Stimulated activated CD8-positive, alpha-beta memory T cell treated with anti-CD3 and anti-CD28 coated beads, Interleukin-15, amount 100 ng/mL, for 4 hours (primary cell): ENCODE measurements around the gene SUV39H1.
"Not testable (repeated sequence)": the region's sequence is repeated elsewhere in the genome, so short reads cannot be mapped to it uniquely, and the experiment has no call there.

Experiments used
- DNase-seq, 2 donors: peaks; one replicate each; pipeline ENCODE4 v3.0.0-alpha.2; 2020; ENCODE audit warnings: low read depth in 2 of 2

The SUV39H1 gene

DNA sequence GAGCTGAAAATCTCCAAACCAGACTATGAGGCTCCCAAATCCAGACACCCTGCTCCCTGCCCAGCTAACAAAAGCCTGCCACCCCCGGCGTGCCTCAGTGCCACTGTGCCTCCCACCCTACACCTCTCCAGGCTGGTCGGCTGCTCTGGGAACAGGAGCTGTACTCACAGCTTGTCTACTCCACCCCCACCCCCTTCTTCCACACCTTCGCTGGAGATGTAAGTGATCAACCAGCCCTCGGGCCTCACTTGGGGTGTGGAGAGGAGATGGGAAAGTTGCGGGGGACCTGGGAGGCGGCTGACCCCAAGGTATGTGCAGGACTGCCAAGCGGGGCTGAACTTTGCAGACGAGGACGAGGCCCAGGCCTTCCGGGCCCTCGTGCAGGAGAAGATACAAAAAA, 11.1 kb upstream of the SUV39H1 start:
- DNase-seq, result no peak

DNA sequence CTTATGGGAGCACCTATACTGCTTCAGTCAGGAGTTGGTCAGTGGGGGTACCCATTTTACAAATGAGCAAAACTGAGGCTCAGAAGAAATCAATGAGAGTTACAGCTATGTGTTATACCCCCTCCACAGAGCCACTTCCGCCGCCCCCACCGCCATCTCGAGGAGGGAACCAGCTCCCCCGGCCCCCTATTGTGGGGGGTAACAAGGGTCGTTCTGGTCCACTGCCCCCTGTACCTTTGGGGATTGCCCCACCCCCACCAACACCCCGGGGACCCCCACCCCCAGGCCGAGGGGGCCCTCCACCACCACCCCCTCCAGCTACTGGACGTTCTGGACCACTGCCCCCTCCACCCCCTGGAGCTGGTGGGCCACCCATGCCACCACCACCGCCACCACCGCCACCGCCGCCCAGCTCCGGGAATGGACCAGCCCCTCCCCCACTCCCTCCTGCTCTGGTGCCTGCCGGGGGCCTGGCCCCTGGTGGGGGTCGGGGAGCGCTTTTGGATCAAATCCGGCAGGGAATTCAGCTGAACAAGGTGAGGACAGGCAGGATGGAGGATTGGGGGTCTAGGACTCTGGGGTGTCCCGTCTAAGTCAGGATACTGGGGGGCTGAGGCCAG, 7.9 kb upstream of the SUV39H1 start:
- no peak for DNase-seq

DNA sequence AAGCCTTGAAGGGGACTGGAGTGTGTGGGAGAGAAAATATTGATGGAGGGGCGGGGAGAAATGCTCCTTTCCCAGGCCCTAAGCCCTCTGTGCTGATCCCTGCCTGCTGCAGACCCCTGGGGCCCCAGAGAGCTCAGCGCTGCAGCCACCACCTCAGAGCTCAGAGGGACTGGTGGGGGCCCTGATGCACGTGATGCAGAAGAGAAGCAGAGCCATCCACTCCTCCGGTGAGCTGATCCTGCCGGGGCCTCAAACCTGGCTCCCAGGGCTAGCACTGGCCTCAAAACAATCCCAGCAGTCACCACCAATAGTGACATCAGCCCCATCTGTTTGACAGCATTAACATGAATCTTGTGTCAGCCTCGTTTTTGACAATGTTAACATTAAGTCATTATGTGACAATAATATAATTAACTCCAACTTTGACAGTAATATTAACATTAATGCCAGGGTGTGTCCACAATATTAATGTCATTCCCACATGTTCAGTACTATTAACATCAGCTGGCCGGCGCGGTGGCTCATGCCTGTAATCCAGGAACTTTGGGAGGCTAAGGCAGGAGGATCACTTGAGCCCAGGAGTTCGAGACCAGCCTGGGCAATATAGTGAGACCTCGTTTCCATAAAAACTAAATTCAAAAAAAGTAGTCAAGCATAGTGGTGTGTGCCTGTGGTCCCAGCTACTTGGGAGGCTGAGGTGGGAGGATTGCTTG, 7.2 kb upstream of the SUV39H1 start:
- DNase-seq, result no peak

DNA sequence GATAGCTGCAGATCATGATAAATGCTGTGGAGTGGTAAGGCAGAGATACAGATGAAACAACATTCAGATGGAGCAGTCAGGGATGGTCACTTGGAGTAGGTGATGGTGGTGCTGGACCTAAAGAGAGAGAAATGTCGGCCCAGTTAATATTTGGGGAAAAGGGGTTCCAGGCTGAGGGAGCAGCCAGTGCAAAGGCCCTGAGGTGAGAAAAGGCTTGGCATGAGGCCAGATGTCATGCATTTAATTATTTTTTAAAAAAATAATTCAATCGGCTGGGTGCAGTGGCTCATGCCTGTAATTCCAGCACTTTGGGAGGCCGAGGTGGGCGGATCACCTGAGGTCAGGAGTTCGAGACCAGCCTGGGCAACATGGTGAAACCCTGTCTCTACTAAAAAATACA, 4.8 kb upstream of the SUV39H1 start:
- not testable (repeated sequence) for DNase-seq

DNA sequence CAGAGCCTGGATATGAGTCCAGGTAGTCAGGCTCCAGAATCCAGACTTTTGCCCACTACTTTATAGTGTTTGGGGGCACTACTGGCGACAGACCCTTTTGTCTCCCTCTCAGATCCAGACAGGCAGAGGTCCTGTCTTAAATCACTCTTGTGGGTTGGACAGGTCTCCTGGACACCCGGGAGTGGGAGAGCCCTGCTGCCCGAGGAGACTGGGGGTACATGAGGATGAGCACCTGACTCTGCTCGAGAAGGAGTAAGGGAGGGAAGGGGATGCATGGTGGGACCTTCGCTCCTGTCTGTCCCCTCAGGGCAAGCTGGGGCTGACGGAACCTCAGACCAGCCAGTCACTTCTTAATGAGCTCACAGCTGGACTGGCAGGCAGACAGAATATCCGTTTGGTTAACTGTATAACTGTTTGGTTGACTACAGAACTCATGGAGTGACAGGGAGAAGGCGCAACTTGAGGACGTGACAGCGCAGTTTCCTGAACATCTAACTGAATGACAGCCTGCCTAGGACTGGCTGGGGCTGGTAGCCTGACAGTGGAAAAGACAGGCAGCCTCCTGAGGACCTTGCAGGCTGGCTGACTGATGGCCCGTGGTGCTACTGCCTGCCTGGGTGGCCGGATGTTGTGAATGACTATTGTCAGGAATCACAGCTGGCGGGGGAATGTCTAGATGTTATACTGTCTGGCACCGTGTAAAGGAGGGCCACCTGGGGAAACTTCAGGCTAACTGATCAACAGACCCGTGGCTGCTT, 1.6 kb upstream of the SUV39H1 start:
- DNase-seq, result no peak

DNA sequence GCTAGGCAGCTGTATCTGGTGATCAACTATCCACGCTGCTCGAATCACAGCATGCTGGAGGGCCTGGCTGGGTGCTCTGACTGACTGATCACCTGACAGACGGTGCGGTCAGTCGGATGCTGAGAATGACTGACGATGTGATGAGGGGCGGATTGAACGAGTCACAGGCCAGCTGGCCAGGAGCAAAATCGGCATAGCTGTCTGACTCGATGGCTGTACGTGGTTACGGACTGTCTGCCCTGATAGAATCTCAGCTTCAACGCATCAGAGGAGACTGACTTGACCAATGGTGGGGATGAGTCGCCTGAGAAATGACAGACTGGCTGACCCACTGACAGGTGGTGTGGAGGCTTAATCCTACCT, 1.0 kb upstream of the SUV39H1 start:
- DNase-seq, result no peak

DNA sequence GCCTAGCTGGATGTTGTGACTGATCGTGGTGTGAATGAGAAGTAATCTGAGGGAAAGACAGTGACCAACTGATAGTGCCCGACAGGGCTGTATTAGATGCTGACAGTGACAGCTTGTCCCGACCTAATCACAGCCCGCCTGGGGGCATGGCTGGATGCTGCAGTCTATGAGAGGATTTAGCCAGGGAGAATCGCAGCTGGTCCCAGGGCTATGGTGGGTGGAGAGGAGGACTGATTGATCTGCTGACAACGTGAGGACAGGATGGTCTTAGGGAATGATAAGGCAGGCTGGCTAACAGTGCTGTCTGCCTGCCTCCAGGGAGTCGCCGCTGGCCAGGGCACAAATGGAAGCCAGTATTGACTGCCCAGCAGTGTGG, 621 bp upstream of the SUV39H1 start:
- DNase-seq, result no peak

DNA sequence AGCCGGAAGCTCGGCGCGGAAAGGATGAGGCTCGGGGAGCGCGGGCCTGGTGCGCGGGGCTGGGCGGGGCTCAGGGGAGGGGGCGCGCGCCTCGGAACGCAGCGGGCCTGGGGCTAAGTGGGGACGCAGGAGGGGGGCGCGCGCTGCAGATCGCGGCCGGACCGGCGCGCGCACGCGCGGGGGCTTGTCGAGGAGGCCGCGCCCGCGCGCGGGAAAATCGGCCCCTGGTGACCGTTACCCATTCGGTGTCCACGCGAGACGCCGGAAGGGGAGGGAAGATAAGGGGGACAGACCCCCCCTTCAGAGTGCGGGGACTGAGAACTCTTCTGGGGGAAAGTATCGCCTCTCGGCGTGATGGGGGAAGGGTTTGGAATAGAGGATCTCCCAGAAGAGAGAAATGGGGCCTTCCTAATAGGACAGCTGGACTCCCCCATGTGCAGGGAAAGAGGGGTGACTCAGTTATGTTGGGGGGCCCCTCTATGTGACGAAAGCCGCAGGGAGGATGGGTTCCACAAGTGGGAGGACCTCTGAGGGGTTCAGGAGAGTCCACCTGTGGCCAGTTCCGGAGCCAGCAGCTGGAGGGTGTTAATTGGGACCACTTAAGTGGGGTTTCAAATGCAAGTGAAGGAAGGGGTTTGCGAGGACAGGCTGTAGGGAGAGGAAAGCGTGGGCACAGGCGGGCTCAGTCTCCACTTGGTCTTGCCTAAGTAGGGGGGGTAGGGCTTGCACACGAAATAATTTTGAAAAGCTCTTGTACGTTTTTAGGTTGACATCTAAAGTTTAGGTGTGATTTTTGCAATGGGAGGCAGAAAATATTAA, 584 bp downstream of the SUV39H1 start:
- no peak for DNase-seq

DNA sequence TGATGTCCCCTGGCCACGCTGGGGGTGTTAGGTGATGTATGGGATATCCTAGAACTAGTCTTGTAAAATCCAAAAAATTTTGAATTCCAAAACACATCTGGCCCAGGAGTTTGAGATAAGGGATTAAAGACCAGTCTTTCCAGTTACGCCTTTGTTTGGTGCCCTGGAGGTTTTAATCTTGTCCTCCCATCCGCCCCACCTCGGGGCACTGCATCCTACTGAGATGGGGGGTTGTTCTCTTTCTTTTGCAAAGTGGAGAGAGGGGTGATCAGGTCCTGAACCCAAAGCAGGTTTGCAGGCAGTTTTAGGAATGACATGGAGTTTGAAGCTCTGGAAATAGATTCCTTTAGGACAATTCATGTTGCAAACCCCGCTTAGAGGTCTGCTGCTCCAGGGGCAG, 1.8 kb downstream of the SUV39H1 start:
- no peak for DNase-seq

DNA sequence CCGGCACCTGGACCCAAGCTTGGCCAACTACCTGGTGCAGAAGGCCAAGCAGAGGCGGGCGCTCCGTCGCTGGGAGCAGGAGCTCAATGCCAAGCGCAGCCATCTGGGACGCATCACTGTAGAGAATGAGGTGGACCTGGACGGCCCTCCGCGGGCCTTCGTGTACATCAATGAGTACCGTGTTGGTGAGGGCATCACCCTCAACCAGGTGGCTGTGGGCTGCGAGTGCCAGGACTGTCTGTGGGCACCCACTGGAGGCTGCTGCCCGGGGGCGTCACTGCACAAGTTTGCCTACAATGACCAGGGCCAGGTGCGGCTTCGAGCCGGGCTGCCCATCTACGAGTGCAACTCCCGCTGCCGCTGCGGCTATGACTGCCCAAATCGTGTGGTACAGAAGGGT, 3.7 kb downstream of the SUV39H1 start:
- no peak for DNase-seq

DNA sequence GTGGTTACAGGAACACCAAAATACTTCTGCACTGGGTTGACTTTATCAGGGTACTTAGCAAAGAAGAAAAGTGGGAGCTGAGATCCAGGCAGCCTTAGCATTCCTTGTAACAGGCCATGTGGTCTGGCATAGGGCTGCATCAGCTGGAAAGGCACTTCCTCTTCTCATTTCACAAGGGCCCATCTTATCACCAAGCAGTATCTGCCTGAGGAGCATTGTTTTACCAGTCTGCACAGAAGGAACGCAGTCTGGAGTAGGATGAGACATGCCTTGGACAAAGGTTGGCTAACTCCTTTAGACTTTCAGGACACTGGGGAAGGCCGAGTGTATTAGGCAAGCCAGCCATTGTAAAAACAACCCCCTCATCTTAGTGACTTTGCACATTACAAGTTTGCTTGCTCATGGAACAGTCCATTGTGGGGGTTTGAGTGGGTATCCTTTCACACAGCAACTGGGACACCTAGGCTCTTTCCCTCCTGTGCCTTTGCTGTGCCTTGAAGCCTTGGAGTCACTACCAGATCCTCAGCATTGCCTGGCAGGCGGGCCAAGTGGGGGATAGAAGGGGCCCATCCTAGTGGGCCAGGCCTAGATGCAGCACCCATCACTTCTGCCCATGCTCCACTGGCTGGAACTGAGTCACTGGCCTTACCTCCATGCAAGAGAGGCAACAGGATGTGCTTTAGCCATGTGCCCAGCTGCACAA, 4.6 kb downstream of the SUV39H1 start:
- DNase-seq, result no peak

DNA sequence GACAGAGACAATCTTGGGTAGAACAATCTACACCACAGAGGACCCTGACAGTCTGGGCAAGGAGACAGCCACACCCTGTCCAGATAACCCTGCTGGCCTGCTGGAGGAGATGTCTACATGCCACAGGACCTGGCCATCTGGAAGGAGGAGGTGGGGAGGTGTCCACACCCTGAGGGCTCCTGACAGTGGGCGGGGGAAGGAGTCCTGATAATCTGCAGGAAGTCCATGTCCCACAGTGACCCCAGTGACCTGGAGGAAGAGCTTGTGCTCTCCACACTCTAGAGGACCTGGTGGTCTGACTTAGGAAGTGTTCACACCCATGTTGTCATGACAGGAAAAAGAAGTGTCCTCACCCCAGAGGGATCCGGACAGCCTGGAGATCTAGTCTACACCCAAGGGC, 5.5 kb downstream of the SUV39H1 start:
- DNase-seq, result no peak

DNA sequence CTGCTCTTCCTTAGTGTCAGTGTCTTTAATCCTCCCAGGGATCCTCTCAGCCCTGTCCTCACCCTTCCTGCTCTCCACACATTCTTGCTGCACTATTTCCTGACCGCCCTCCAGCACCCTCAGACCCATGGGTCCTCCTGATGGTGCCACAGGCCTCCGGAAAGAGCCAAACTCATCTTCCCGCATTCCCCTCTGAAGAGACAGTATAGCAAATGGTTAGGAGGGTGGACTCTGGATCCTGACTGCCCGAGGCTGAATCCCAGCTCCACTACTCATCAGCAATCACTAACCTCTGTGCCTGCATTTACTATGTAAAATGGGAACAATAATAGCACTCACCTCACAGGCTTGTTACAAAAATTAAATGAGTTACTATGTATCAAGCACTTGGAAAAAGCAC, 6.2 kb downstream of the SUV39H1 start:
- no peak for DNase-seq

DNA sequence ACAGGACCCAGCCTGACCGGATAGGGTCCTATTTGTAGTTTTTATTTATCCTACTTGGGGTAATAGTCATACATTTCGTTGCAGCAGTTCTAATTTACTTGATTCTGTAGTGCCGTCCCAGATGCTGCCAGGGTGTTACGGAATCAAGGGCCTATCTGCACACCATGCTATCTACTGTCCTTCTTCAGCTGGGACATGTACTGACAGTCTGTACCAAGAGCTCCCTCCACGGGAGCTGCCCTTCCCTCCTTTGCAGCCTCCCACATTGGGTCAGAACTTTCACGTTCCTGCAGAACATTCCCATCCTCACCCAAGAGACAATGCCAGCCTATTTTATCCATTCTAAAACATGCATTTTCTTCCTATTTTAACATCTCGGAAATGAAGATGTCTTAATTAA, 6.7 kb downstream of the SUV39H1 start:
- no peak for DNase-seq

DNA sequence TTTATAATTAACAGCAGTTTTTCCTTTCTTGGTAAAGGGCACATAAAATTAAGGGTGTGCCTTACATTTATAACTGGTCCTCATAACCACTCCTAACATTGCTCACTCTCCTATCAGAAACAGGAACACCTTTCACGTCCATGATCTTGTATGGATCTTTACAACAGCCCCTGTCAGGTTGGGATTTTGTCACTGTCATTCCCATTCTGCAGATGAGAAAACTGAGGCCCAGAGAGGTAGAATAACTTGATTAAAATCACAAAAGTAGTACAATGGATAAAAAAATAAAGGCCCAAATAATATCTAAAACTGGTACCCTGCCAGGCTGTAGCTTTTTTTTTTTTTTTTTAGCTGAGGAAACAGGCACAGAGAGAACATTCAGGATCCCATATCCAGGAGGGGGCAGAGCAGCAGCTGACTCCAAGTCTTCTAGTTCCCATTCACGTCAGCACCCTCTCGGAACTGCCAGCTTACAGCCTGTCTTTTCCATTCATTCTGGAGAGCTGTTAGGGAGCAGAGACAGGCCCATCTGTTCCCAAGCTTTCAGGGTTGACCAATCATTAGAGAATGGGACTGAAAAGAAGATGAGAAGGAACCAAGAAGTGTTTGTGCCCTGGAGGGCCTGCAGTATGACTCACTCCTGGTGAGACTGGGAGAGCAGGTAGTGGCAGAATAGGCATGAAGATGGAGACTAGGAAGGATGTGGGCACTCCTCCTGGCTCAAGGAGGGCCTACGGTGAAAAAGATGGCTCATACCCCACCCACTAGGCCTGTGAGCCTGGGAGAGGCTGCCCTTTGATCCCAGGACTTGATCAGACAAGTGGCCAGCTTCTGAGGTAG, 7.3 kb downstream of the SUV39H1 start:
- no peak for DNase-seq

DNA sequence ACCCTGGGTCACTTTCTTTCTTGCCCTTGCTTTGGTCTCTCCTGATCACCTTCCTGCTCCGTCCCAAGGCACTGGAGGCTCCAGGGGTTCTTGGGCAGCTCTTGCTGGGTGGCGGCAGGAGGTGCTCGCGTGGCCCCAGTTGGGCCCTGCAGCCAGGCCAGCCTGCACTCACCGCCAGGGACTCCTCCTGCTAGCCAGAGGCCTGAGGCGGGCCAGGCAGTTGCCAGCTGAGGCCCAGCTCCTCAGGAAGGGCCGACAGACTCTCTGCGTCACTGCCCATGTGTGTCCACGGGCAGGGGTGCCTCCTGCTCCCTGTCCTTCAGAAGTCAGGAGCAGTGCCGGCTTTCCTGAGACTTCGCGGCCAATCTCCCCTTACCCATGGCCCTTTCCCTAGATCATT, 9.3 kb downstream of the SUV39H1 start:
- no peak for DNase-seq

DNA sequence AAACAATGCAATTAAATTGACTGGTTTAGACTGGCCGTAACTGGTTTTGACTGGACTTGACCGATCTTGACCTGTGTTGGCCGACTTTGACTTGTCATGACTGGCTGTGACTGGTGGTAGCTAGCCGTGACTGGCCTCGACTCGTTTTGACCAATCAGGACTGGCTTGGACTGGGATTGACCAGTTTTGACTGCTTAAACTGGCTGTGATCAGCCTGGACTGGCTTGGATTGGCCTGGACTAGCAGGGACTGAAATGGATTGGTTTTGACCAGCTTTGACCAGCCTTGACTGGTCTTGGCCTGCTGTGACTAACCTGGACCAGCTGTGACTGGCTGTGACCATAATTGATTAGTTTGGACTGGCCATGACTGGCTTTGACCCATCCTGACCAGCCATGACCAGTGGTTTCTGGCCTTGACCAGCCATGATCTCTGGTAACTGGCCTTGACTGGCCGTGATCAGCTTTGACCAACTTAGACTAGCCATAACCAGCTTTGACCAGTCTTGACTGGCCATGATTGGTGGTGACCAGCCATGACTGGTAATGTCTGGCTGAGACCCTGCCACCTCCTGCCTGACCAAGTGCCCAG, 13.1 kb downstream of the SUV39H1 start:
- DNase-seq, result no peak

DNA sequence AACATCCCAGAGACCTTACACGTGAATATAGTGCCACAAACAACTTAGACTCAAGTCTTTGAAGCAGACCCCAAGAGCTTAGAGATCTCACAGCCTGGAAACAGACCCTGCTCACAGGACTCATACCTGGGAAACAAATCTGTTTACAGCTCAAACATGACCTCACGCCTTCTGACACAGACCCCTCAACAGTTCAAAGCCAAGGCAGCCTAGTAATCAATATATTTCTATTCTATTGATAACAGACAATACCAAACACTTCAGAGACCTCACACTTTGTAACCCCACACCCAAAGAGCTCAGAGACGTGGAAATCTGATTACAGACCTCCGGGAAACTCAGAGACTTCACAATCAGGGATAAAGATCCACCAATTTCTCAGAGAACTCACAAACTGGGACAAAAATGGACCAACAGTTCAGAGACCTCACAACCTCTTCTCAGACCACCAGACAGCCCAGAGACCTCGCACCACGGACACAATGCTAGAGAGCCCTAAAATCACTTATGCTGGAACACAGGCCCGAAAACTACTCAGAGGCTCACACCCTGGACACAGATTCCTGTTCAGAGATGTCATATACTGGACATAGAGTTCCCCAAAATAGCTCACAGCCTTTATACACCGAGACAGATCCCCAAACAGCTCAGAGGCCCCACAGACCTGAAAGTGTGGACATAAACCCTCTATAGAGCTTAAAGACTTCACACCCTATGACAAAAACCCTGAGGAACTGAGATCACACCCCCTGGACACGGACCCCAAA, 14.8 kb downstream of the SUV39H1 start:
- DNase-seq, result no peak

DNA sequence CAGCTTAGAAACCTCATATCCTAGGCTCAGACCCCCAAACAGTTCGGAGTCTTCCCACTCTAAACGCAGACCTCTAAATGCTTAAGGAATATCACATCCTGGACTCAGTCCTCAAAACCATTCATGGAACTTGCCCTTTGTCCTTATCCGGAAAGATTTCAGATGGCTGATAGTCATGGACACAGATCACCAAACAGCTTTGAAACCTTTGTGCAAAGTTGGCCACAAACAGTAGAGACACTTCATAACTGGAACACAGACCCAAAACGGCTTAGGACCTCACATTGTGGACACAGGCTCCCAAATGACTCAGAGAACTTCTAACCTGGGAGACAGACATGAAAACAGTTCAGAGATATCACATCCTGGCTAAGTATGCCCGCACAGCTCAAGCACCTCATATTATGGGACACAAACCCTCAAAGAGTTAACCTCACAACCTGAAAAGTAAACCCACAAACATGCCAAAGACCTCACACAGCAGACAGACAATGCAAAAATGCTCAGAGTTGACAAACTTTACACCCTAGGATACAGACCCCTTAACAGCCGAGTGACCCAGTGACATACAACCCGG, 15.5 kb downstream of the SUV39H1 start:
- DNase-seq, result no peak
